D341Med (cell line): ENCODE data around the gene ELL2.

ENCODE experiments used
- DNase-seq: peaks from one replicate; pipeline ENCODE4 v3.0.0; 2012; ENCODE audit warnings: low spot score

The ELL2 gene

DNA sequence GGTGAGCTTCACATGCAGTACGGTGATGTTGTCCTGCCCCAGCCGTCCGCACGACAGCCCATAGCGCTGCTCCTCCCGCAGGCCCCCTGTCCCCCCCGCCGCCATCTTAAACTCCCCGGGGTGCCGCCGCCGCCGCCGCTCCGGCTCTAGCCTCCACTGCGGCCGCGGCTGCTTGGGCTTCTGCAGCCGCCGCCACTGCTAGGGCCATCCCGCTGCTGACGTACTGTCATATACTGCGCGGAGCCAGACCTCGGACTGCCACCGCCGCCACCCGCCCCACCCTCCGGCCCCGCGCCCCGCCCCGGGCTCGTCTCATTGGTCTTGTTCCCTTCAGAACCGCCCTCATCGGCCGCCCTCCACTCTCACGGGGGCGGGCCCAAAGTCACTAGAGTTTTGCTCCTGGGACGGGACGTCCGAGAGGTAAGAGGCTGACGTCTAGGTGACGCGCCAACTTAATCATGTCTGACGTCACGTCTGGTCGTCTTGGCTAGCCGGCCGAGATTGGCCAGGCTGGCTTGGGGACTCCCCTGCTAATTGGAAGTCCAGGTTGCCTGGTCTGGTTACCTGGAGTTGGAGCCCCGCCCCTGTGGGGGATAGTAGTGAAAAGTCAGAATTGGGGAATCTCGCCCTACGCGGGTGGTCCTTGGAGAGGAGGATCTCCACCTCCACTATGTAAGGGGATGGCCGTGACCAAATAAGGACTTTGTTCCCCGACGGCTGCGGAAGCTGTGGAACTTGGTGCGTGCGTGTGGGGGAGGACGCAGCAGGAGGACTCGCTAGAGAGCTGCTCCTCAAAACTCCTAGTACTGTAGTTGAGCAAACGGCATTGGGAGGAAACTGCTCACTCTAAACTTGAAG is at the start of gene ELL2:
Gene ELL2, minus strand, starts transcription at position 235 of the 858 bp plus-strand sequence. Its CDS starts 130 bp downstream, at position 105.
- peak; percentile 91 for DNase-seq

DNA sequence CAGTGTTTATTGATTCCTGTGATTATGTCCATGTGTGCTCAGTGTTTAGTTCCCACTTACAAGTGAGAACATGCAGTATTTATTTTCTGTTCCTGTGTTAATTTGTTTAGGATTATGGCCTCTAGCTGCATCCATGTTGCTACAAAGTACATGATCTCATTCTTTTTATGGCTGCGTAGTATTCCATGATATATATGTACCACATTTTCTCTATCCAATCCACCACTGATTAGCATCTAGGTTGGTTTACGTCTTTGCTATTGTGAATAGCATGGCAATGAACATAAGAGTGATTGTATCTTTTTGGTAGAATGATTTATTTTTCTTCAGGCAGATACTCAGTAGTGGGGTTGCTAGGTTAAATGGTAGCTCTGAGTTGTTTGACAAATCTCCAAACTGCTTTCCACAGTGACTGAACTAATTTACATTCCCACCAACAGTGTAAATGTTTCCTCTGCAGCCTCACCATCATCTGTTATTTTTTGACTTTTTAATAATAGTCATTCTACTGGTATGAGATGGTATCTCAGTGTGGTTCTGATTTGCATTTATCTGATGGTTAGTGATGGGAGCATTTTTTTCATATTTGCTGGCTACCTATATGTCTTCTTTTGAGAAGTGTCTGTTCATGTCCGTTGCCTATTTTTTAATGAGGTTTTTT is 47.5 kb upstream of the ELL2 start:
- DNase-seq: no peak

DNA sequence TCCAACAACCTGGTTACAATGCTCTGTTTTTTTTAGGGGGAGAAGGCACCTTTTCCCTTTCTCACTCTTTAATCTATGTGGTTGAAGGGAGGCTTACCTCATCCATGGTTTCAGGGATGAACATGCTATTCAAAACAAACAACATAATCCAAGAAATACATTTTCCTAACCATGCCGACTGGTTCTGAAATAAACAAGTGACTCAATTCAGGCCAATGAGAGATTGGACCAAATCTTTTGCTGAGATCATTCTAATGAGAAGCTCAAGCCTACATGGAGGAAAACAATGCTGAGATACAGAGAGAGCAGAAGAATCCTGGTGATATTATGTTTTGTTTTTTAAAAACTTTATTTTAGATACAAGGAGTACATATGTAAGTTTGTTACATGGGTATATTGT is 46.8 kb upstream of the ELL2 start:
- DNase-seq: no peak

DNA sequence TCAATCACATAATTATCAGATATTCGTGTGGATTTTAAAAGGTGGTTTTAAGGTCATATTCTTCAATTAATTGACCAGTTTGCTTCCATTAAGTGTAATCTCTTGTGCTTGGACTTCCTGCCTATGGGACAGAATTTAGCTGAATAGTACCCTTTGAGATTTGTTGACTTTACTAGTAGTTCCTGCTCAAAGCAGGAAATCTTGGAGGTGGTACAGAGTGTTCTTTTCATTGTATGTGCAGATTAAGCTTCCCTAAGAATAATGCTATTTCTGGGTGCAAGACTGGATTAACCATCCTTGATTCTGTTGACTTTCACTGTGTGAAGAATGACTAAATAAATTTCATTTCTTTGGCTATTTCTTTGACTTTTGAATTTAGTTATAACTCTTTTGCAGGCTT is 45.4 kb upstream of the ELL2 start:
- no peak for DNase-seq

DNA sequence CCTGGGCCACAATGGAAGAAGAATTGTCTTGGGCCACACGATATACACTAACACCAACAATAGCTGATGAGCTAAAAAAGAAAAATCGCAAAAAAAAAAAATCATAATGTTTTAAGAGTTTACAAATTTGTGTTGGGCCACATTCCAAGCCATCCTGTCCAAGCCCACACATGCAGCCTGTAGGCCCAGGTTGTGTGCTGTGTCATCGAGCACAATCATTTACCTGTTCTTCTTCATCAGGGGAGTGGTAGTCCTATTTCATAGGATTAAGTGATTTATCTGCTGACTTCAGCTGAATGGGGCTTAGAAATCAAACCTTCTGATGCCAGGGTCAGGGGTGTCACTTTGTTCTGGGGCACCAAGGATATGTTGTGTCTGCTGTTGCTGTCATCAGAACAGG is 44.6 kb upstream of the ELL2 start:
- DNase-seq: no peak

DNA sequence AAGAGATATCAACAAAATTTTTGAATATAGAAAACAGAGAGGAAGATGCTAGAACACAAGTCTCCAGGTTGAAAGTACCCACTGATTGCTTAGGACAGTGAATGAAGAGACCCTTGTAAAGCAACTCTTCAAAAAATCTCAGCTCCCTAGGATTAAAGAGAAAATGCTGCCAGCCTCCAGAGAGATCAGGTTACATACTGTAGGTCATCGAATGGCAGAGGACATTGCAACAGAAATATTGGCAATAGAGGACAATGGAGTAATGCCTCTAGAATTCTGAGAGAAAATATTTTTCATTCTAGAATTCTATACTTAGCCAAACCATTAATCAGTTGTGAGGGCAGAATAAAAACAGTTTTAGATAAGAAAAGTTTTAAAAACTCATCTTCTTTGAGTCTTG is 43.1 kb upstream of the ELL2 start:
- no peak for DNase-seq

DNA sequence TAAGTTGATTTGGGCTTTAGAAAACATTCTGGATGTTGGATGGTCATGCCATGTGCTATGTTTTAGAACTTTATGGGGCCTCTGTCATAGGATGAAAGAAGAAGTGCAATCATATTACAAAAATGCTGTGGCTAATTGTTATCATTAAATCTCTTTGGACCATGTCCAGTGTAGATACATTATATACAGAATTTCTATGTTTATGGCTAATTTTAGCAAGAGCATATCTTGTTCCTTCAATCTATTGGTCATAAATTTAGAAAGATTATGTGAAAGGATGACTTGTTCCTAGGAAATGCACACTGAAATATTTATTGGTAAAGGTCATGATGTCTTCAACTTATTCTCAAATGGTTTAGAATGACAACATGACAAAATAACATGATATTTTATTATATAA is 42.4 kb upstream of the ELL2 start:
- no peak for DNase-seq

DNA sequence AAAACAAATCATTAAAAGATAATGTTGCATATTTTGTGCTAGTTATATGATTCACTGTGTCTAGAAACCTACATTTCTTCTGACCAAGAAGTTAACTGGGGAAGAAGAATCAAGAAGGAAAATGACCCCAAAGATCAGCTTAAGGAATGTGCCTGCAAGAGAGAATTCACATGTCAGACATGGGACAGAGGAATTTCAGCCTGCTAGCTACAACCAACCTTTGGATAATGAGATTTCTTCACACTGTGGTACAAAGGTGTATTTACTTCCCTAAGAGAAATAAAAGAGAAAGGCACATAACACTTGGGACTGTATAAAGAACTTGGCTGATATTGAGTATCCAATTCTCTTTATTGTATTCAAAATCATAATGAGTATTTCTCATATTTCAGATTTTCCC is 39.6 kb upstream of the ELL2 start:
- DNase-seq: no peak

DNA sequence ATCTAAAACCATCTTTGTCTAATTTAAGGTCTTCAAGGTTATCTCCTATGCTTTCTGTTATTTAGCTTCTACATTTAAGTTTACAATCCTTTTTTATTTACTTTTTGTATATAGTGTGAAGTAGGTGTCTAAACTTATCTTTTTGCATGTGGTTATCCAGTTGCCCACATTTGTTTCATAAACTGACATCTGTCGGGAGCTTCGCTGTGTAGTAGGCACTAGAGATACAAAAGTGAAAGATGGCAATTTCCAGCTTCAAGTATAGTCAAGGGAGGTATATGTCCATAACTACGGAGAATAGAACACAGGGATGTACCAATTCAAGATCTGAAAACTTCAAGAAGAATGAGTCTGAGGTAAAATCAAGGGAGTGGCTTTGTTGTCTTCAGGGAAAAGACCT is 38.7 kb upstream of the ELL2 start:
- DNase-seq: no peak

DNA sequence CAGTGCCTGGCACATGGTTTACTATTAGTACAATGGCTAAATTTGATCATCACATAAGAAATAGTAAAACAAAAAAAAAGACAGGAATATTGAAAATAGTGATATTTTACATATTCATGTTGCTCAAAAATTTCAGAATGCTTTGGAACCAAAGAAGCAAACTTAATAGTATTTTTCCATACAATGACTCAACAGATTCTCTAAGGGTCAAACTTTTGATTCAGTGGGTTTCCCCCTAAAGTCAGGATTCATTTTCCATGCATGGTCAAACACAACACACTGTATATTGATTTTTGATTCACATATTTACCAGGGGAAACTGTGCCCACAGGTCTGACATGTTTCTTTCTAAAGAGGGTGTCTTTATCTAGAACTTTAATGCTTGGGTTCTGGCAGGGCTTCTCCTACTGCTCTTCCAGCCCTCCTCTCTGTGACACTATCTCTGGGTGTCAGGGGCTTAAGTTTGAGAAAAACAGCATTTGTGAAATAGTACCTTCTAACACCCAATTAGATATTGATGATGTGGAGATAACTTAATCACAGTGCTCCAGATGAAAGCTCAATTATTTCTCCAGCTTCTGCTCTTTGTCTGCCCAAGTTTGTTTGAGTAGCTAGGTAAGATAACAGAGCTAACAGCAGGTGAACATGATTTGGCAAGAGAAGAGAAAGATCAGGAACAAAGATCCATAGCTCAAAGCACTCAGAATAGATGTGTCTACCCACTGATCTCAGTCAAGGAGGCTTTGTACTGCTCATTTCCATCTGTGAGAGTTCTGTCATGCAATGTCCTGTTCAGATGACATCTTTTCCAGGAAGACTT is 35.5 kb upstream of the ELL2 start:
- DNase-seq: no peak

DNA sequence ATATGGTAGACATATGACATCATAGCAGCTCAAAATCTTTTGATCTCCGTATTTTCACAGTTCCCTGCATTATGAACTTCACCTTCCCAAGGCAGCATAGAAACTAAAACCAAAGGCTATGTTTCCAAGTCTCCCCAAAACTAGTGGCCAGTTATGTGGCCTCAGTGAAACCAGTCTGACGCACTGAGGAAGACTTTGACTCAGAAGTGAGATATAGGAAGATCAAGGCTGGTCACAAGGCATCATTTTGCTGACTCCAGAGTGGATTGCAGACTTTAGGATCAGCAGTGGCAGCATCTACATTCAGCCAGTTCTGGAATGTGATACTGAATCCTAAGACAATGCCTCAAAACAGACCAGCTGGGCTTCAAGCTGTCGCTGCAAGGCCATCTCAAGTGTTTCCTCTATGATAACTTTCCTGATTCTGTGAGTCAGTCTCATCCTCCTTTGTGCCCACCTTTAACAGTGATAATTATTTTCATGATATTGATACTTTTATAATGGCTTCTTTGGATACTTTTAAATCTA is 34.4 kb upstream of the ELL2 start:
- DNase-seq: no peak

DNA sequence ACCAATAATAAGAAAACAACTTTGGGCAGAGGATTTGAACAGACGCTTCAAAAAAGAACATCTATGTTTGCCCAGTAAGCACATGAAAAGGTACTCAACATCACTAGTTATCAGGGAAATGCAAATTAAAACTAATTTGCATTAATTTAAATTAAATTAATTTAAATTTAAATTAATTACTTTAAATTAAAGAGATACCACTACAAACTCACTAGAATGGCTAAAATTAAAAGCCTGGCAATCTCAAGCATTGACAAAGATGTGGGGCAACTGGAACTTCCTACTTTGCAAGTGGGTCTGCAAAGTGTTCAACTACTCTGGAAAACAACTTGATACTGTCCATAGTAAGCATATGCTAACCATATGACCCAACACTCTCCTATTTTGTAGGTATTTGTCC is 32.1 kb upstream of the ELL2 start:
- no peak for DNase-seq

DNA sequence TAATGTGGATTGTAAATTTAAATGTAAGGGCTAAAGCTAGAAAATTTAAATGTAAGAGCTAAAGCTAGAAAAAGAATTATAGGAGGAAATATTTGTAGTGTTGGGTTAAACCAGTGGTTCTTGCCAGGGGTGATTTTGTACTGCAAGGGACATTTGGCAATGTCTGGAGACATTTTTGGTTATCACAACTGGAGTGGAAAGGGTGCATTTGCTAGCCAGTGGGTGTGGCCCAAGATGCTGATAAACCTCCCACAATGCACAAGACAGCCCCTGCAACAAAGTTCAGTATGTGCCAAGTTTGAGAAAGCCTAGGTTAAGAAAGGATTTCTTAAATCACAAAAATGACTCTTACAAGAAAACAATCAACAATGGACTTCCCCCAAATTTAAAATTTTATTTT is 31.6 kb upstream of the ELL2 start:
- DNase-seq: no peak

DNA sequence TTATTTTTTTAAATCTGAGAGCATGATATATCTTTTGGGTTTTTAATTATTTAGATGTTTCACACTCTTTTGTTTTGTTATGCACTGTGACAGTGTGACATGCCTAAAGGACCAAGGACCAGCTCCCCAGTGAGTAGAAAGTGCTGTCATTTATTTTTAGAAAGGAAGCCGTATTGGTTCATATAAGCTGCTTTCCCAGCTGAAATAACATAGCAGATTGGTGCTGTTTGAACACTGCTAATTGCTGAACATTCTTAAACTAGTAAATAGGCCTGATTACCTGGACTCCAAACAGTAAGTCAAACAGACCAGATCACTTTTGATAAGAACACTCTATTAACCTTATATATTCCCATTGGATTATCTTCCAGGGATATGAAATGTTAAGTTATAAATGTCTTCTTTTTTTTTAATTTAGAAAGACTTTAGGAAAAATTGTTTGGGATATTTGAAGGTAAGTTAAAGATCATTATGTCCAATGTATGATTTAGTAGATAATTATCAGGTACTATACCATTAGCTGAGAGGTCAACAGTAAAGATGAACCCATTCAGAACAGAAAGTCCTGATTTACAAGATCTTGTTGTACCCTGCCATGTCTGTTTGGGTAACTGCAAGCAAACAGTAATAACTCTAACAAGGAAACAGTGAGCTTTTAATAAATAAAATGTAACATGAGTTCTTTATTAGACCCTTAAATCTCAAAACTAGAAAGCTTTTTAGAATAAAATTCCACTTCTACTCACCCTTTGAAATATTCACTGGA is 27.8 kb upstream of the ELL2 start:
- no peak for DNase-seq

DNA sequence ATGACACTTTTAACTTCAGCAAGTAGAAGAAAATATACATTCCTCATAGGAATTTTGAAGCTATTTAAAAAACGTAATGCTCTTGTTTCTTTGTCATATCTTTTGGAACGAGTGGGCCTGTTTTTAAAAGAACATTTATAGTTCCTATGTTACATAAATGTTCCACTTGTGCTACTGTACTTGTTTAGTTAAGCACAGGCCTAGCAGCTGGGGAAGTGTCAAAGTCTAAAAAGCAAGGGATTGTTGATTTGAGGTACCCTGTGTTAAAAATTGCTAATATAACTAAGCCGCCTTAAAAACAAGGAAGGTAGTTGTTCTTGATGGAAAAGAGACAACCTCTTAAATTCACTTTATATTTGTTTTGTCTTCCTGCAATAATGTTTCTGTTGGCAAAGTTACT is 27.2 kb upstream of the ELL2 start:
- DNase-seq: no peak

DNA sequence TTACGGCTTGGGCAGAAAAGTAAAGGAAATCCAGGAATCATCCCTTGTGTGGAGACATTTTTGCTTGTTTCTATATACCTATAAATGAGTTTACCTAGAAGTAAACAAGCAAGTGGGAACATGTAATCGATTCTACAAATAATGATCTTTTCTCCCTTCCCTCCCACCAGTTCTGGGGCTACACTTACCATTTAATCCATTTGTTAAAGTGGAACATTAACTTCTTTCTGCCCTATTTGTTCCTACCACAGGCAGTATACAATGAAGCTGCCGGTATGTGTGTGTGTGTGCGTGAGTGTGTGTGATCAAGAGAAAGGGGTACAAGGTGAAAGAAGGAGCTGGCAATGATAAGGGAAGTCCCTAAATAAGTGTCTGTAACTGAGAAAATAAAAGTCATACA is 26.4 kb upstream of the ELL2 start:
- no peak for DNase-seq

DNA sequence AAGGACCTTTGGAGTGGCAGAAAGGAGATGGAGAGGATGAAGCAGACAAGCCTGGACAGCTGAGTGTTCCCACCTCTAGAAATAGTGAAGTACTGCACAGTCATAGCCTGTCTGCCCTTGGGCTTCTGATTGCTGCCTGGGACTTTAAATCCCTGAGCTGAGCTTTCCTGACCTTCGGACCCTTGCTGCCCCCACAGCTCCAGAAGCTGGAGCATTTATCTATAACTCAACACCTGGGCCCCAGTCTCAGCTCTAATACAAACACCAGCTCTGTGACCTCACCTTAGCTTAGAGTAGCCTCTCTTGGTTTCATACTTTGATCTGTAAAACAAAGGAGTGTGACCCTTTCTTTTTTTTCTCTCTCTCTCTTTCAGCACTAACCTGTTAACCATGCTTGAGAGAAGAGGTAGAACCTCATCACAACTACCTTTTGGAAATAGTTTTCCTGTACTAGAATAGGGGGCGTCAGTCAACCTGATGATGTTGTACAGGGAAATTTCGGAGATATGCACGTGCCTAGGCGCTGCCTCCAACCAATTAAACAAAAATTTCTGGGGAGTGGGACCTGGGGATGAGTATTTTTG is 25.4 kb upstream of the ELL2 start:
- DNase-seq: no peak

DNA sequence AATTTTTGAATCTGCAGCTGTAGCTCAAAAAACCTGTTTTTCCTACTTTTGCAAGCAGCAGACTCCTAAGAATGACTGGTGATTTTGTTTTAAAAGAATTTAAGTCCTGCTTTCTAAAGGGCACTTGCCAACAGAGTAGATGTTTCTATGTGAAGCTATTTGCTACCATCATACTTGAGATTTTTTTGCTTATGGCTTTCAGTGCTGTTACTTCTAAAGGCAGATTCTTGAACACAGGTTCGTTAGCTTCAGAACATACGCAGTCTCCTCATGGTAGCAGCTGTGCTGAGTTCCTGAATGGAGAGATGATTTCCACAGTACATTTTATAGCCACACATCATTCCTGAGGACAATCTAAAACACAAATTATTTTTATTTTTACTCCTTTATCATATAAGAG is 24.4 kb upstream of the ELL2 start:
- no peak for DNase-seq

DNA sequence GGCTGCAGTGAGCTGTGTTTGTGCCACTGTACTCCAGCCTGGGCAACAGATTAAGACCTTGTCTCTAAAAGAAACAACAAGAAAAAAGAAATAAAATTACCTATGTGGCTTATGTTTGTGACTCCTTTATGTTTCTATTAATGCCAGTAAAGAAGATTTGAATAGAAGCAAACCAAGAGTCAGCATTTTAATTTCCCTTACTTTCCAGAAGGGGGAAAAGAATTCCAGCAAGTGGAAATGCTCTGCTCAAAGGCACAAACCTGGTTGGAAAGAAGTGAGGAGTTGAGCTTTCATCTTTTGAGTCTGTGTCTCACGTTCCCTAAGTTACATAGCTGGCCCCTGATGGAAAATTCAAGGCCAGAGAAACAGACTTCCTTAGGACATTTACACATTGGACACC is 23.6 kb upstream of the ELL2 start:
- DNase-seq: no peak

DNA sequence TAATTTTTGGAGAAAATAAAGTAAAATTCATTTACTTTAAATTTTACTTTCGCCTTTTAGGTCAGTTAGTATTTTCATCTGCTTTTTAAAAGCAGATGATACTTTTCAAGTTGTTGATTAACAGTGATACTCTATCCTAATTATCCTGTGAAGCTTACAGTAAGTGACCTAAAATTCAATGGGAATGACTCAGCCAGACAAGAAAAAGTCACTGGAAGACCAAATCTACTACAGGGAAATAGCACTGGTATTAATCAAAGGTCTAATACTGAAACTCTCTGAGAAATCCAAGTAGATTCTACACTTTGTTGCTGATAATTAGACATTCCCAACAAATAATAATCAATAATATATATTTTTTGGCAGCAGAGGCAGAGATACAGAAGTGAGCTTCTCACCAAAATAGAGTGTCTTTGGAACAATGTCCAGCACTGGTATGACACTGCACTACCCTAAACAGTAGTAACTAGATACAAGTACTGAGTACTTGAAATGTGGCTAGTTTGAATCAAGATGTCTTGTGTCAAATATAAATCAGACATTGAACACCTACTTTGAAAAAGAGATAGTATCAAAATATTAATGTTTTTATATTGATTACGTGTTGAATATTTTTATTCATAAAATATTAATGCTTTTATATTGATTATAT is 22.8 kb upstream of the ELL2 start:
- DNase-seq: no peak

DNA sequence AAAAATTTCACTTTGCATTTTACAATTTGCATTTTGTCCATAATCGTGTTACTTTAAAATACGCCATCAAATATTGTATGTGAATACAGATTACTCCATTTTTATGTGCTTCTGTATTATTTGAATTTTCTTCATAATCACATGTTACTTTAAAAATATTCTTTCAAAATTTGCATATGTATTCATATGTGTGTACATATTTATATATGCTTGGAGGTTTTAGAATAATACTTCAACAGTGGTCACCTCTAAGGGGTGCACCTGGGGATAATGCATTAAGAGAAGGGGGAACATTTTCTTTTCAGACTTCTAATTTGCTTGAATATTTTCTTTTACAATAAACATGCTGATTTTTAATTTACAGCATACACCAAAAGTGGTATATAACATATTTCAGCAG is 21.9 kb upstream of the ELL2 start:
- no peak for DNase-seq
